Activated CD4-positive, alpha-beta T cell treated with anti-CD3 and anti-CD28 coated beads, Interleukin-2, amount 50 U/mL, for 1 hour (primary cell): ENCODE data around the gene SLC1A2.

Experiments
- DNase-seq: peaks from one replicate; pipeline ENCODE4 v3.0.0-alpha.2; 2020

The SLC1A2 gene

DNA sequence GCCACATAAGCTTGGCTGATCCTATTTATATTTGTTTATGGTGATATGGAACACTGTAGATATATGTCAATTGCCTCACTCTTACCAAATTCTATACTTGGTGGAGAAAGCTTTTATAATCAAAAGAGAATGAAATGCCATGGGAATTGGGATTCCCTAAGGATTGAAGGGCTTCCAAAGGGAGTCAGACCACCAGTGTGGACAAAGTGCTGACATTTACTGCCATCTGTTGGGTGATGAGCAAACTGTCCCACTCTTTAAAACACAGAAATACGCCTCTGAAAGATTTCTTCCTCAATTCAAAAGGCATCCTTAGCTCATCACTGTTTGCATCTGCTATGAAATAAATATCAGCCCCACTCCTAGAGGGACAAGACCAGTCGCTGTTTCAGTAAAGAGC is 7.1 kb downstream of the SLC1A2 start:
- no peak for DNase-seq

DNA sequence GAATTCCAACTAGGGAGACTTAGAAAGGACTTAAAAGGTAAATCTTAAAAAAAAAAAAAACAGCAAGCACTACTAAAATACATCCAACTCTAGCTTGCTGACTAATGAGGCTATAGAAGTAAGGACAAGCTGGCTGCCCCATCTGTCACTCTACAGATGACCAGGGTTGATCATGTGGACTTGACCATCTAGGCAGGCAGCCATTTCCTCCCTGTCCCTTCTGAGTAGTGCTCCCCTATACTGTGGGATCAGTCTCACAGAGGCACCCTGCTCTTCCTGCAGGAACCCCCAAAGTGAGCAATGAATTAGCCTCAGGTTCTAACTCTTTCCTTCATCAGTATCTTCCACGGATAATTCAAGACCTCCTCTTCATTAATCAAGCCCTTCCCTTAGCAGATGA is 12.3 kb downstream of the SLC1A2 start:
- DNase-seq = no peak

DNA sequence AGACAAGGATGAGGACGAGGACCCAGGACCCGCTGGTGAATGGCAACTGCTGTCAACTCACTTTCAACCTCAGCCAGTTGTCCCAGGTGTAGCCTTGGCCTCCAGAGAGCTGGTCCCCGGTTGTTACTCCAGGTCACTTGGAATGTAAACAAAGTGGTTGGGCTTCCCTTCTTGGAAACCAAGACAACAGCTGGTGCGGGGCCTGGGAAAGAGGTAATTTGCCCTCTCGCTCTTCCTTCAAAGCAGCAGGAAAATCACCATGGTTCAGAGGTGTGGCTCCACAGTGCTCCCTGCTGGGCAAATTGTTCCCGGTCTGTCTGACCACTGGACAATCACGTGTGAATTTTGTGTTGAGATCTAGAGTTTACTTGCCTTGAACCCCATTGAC is 15.0 kb downstream of the SLC1A2 start:
- DNase-seq = no peak

- DNase-seq = no peak
These were observed 15.5 kb downstream of the SLC1A2 start for GRCh38 chr11:35403765-35404387.

DNA sequence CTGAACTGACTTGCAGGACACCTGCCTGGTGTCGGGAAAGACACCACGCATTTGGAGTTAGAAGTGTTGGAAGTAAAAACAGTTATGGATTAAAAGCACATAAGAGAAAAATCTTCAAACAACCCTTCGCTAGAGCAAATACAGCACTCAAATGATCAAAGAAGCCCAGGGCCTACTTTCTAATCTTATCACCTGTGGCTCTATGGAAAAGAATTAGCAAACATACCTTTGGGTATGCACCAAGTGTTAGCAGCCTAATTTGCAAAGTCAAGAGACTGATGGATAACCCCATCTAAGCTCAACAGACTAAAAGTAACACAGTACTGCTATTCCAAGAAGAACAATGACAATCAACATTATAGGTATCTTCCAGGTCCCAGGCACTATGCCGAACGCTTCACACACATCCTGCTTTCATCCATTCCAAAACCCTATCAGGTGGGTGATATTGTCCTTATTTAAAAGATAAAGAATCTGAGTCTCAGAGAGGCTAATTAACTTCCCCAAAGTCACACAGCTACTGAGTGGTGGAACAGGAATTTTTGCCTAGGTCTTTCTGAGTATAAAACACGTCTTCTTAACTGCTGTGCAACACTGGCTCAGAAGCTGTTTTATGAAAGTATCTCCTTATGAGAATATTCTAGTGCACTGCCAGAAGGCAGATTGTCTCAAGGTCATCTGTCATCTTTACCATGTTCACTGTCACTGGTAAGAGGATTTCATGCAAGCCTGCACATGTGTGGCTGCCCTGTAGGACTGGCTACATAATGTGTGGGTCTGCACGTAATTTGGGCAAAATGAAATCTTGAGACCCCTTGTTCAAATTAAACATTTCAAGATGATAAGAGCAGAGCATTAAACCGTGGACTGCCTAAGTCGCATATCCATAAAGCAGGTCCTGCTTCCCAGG is 16.4 kb downstream of the SLC1A2 start:
- DNase-seq = no peak

DNA sequence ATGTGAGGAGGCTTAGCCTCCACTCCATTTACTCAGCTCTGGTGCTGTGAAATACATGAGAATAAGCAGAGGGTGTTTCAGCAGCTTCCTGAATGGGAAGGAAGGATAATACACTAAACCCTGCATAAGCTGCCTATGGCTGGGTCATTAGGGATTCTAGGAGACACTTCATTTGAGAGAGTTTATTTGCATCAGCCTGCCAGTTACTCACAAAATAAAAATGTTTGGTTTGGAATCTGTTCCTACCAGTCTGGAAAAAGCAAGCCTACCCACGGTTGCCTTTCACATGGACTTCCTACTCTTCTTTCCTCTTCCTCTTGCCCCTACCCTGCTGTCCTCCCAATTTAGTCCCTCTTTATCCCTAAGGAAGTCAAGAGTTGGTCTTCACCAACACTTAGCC is 20.5 kb downstream of the SLC1A2 start:
- no peak for DNase-seq

- DNase-seq = no peak
These were observed 24.4 kb downstream of the SLC1A2 start for GRCh38 chr11:35394941-35395340.

- no peak for DNase-seq
These were observed 26.3 kb downstream of the SLC1A2 start for GRCh38 chr11:35393098-35393497.

DNA sequence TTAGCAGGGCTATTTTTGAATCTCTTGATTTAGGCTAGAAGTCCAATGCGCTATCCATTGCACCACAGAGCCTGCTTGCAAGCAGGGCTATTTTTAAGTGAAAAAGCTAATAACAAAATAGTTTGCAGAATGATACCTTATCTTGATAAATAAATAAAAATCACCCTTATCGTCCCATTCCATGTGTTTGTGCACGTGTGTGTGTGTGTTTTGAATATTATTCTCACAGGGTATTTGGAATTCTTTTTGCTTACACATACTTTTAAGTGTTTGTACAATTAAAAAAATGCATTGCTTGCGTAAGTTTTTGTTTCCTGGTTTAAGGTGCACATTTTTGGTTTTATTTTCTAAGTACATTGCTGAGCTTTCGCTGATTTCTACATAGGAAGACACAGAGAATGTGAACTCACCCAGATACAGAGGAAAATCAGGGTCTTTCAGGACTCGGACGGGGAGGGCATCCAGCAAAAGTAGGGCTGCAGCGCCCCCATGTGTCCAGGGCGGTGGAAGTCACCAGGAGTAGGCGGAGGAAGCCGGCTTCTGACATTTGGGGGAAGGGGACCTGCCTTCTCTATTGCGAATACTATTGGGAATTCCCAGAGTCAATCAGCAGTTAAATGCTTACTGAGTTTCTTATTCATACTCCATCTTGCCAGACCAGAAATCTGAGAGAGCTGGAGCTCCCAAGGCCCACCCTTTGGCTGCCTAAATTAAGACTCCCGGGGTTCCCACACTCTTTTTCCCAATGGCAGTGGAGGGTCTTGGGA is 27.3 kb downstream of the SLC1A2 start:
- DNase-seq = peak; percentile 88

- peak; percentile 8 for DNase-seq
These were observed 28.3 kb downstream of the SLC1A2 start for GRCh38 chr11:35390737-35391682.

- DNase-seq = no peak
These were observed 29.4 kb downstream of the SLC1A2 start for GRCh38 chr11:35389897-35390465.

GRCh38 chr11:35389112-35389511 is 30.2 kb downstream of the SLC1A2 start:
- DNase-seq = no peak

DNA sequence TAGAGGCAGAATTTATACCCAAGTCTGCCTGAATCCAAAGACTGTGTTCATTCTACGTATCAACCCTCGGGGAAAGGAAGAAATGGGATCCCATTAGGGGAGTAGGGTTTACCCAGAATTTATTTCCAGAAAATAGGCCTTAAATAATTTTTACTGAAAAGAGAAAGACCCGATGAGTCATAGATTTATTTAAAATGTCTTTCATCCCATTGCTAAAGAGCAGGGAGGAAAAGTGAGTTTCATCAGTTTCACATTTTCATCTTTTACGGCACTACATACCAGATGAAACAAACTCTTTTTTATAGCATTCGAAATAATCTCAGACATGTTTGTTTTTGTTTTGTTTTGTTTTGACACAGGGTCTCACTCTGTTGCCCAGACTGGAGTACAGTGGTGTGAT is 31.3 kb downstream of the SLC1A2 start:
- no peak for DNase-seq

DNA sequence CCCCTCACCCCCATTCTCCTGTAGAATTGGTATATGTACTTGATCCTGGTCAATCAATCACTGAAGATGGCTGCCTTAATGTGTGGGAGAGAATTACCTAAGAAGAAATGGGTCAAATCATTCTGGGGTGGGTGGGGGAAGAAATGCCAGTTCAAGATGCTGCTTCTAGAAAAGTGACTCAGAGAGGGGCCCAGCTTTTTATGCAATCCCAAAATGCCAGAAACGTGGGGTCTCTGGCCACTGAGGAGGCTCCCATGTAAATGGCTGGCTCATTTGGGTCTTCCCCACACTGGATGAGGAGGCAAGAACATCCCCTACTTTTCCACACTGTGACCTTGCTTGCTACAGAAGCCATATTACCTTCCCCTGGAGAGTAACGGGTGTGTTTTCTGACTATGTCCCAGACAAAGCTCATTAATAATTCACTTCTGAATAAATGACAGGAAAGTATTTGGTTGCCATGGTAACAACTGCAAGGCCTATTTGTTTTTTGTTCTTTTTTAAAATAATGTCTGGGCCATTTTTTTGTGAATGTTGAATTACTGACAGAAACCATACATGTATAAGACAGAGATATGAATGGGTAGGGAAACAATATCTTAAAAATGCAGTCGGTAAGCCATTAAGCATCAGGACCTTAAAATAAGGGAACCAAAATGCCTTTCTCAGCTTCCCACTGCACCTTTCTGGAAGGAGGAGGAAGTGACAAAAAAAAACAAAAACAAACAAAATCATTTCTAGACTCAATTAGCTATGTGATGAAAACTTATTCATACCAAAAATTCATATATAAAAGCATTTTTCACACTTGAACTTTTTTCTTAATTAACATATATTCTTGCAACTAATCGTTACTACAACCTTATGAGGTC is 32.0 kb downstream of the SLC1A2 start:
- no peak for DNase-seq

GRCh38 chr11:35383953-35384352 is 35.4 kb downstream of the SLC1A2 start:
- DNase-seq = no peak

DNA sequence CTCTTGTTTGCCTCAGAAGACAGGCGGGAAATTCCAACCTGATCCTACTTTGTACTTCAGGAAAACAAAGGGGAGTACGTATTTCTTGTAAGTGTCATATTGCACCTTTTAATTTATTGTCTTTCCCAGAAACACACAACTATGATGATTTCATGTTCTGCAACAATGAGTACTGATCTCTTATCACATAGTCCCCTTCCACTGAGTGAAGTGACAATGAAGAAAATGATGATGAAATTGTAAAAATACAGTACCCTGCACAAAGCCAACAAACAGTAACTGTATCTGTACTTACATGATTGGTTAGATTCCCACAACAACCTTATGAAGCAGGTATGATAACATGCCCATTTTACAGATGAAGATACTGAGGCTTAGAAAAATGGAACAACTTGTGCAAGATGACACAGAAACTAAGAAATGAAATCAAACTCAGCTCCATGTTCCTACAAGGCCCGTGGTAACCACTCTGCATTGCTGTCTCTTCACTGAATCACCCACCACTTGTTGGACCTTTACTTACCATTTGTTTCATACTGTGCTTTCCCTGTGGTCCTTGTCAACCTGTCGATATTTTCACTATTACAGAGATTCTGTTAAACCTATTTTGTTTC is 37.5 kb downstream of the SLC1A2 start:
- no peak for DNase-seq

DNA sequence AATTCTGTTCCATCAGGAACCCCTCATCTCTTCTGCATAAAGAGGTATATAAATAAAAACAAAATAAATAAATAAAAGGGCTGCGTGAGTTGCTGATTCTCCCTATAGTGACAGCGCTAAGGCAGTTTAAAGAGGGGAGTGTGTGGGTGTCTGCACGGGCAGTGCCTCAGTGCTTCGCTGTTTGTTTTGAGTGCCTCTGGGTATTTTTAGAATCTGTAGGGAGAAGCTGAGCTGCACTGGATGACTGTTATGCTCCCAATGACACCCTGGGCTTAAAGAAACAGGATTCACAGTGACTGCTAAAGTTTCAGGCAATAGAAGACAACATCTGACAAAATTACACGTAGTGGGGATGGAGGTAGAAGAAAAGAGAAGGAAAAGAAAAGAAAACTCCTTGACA is 38.8 kb downstream of the SLC1A2 start:
- DNase-seq = no peak

DNA sequence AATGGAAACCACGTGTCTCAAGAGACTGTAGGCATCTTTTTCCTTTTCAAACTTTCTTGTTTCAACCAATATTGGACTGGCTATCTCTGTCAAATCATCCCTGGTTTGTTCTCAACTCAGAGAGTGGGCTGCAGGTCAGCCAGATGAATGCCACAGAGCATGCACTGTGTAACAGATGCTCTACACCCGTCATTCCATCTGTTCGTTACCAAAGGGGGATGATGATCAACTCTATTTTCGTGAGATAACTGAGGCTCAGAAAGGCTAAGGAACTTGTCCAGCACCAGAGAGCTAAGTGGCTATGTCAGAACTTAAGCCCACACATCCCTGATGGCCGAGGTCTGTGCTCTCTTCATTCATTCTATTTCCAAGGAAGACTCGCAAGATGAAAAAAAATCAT is 42.1 kb downstream of the SLC1A2 start:
- no peak for DNase-seq

DNA sequence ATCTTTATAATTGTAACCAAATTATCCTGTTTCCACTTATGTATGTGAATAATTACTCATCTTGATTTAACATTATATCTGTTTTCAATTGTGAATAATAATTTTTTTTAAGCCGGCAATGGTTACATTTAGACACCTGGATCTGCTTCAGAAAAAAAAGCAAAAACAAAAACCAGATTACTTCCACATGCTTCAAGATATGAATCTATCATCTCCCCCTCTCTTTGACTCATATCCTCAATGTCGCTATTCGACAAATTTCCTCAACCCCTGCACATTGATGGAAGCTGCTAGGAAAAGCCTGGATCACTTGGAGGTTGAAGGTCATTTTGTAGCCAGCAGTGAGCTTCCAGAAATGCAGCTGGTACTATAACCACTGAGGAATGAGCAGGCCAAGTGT is 42.7 kb downstream of the SLC1A2 start:
- DNase-seq = no peak

DNA sequence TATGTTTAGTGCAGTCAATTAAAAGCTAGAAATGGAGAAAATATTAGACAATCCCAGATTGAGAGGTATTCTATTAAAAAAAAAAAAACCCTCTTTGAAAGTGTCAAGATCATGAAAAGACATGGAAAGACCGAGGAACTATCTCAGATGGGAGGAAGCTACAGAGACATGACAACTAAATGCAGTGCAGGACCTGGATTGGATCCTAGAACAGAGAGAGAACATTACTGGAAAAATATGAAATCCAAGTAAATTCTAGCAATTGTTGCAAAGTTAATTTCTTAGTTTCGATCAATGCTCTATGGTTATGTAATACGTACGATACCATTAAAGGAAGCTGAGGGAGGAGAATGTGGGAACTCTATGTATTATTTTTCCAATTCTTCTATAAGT is 43.2 kb downstream of the SLC1A2 start:
- DNase-seq = no peak
